ENCODE data around the gene RPS27L.

The RPS27L gene

DNA sequence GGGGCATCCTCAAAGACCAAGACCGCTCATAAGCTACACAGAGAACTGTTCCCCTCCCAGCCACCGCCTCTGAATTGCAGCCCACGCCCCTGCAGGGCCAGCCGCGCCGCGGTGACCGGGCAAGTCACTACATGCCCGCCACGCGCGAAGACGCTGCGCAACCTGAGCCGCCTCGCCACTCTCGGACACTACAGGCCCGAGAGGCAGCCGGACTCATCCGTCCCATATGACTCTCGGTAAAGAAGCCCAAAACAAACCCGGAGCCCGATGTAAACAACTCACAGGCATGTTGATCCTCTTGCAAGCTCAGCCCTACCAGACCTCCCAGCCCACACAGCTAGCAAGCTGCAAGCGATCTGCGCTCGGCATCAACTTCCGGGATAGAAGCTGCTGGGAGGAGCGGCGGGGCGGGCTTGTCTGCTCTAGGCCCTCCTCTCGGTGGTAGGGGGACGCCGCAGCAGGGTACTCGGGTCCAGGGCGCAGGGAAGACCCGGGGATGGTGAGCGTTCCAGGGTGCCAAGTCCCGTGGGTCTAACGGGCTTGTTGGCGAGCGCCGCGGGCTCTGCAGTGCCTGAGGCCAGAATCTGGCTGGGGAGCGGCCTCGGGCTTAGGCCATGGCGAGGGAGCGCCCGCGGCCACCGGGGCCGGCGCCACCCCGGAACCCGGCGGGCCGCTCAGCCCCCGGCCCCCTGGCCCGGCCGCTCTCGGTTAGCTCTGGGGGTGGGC is at the start of gene RPS27L:
TSS of gene RPS27L (minus strand) at position 360 of the 726 bp plus-strand sequence. CDS start at position 288, 72 bp downstream.
- DNase-seq (ENCODE audit: low spot score): peak; percentile 92

DNA sequence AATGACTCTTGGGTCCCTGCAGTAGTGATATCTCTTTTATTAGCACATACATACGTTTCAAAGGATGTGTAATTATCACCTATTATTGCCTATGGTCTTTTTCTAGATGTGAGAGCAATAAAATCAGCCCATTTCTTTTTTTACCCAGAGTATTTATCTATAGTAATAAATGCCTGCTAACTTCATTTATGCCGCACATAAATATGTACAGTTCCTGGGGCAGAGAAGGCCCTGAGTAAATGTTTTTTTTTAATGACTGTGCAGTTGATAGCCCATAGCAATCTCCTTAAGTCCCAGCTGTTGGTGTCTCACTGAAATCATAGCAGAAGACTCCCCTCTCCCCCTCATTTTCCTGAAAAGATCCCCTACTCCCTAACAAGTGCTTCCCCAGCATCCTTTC is 48.8 kb upstream of the RPS27L start:
- no peak for DNase-seq (ENCODE audit: low spot score)

DNA sequence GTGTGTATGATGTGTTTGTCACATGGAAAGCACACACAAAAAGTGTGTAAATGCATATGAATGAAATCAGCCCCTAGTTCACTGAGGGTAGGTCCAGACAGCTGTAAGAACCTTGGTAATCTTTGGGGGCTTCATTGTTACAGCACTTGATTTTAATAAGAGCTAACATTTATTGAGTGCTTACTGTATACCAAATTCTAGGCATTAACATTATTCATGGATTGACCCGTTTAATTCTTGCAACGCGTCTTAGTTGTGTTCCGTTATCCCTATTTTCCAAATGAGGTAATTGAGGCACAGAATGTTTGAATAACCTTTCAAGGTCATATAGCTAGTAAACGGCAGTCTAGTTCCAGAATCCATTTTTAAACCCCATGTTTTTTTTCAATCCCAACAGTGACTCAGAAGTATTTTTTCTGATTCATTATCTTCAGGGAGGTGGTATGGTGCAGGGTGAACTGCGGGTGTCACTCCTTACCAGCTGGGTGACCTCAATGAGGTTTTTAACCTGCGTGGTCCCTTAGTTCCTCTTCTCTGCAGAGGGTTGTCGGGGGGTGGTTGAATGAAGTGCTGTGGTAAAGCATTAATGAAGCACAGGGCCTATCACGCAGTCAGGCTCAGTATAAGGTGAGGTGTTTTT is 46.3 kb upstream of the RPS27L start:
- DNase-seq (ENCODE audit: low spot score): no peak

DNA sequence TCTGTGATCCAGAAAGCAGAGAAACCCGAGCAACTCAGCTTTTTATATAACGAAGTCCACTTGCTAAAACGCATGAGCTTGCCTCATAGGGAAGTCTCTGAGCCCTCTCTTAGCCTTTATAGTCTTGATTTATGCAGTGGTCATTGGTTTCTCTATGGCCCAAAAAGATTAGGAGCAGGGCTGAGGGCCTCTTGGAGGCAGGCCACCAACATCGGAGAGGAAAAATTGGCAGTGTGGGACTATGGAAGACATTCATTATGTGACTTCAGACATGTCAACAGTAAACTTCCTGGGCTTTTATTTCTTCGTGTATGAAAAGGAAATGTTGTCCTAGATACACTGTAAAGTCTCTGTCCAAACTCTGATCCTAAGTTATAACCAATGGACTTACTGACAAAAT is 45.6 kb upstream of the RPS27L start:
- DNase-seq (ENCODE audit: low spot score): no peak

DNA sequence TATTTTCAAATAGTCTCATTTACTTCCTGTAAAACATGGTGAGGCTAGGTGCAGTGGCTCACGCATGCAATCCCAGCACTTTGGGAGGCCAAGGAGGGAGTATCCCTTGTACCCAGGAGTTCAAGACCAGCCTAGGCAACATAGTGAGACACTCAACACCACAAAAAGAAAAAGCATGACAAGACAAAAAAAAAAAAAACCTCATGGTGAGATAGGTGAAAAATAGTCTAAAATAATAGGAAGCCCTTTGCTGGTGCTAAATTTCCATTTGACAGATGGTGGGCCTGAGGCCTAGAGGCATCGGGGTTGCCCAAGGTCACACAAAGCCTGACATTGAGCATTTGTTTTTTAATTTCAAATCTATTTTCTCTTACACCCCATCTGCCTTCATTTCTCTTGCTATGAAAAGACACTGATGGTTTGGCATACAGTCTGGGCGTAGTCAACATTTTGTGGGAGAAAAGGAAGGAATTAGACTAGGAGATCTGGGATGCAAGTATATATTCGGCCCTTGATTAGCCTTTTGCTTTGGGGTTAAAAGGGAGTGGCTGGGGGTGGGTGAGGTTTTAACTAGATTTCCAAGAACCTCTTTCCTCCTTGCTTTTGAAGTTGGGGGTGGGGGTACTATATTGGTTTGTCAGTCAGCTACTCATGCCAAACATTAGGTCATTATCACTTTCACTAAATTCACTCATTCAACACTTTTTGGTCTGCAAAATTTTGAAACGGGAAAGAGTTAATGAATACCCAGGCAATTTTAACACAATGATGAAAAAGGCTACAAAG is 43.4 kb upstream of the RPS27L start:
- no peak for DNase-seq (ENCODE audit: low spot score)

DNA sequence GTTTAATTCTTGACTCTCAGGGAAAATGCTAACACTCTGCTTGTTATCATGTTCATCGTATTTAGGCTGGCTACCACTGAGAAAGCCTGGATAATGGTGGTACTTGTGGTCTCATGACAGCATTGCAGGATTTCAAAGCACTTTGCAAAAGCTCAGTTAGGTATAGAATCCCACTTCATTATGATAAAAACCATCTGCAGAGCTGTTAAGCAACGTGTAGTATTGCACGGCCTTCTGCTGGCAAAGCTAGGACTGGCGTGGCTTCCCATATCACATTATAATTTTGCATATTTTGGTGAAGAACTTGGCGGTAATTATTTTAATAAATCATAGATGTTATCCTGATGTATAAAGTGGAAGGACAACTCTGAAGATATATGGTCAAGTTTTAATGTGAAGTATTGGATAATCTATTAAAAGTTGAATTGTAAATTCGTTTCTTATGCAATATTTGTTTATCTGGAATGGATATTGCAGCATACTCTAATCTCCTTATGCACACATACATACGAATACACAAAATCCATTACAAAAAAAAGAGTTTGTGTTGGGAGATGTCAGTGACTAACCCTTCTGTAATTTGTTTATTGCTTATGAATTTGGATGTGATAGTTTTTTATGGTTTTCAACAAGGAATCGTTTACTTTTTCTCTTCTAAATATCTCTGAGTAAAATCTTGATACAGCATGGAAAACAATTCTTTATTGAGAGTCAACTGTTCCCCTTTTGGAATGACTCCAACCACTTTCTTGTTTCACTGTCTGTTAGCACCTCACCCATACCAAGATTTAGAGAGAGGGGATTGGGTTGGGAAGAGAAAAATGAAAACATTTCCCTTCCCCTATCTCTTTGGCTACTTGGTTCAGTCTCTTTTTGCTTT is 41.3 kb upstream of the RPS27L start:
- no peak for DNase-seq (ENCODE audit: low spot score)

DNA sequence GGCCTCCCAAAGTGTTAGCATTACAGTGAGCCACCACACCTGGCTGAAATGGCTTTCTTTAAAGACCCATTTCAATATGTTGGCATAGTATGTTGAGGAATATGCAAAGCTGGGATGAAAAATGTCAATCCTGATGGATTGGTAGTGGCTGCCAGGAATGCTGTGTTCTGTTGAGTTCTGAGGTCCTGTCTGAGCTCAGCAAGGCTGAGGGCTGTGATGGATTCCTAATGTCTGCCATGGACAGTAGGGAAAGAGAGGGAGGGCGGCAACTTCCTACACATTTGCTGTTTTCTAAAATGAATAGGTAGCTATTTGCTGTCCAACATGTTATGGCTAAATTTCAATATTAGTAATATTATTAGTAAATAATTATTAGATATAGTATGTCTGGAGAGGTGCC is 40.3 kb upstream of the RPS27L start:
- no peak for DNase-seq (ENCODE audit: low spot score)

DNA sequence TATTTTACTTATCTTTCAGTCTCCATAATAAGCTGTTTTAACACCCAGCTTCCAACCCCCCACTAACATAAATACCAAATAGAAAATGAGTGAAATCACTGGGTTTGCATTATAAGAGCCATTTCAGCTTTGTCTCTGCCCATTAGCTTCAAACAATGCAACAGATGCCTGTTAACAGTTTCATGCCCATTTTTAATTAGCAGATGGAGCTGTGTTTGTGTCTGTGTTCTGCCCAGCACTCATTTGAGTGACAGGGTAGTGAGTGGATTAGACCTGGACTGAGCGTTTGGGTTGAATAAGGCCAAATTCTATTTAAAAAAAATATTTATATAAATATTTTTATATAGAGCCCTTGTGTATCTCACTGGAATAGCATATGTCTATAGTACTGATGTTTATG is 39.6 kb upstream of the RPS27L start:
- no peak for DNase-seq (ENCODE audit: low spot score)

DNA sequence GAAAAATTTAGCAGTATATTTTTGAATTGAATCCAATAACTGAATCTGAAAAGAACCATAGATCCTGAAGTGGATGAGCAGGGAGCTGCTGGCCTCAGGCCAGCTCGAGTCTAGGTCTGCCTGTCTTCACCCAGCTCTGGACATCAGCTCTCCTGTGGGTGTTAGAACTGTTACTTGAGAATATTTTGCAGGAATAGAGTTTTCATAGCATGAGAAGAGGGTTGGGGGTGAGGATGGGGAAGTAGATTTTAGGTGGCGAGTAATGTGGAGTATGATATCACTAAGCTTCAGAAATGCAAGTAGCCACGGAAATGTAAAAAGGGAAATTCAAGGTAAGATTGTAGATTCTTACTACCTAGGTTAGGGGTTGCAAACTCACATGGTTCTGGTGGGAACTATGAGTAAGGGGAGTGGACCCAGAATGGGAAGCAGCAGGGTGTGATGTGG is 38.3 kb upstream of the RPS27L start:
- no peak for DNase-seq (ENCODE audit: low spot score)

DNA sequence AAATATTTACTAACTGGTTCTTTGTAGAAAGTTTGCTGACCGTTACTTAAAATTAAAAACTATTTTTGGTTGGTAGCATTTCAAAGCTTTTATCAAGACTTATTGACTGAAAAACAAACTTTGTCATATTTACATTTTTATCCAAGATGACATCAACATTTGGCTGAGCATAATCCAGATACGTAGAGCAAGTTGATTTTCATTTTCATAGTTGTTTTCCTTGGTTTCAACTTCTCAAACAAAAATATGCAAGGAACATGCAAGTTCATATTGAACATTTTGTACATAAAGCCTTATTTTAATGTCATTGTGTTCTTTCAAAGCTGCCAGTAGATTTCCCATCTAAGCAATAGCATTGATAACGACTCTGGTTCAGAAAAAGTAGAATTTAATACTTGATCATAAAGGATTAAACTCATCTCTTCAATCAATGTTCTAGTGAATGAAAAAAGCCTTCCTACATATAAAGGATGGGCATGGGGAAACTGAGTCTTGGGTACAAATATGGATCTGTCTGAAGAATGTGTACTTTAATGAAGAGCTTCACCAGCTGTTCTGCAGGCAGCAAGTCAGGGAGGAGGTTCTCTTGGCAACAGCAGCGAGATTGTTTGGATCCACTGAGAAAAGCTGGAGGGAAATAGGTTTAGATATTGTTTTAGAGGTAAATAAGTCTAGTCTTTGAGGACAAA is 37.7 kb upstream of the RPS27L start:
- no peak for DNase-seq (ENCODE audit: low spot score)

DNA sequence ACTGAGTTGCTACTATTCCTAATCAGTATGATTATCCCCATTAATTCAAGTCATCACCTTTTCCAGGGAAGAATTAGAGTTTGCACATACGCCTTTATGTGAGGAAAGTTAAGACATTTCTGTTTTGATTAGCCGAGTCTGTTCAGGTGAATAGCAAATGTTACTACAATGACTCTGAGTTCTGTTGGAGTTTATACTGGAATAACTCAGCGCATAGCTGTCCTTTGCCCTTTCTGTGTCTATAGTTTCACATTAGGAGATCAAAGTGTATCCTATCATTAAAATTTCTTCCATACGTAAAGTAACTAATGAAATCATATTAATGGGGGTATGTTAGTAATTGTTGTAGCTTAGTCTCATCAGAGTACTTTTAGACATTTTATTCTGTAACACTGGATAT is 37.0 kb upstream of the RPS27L start:
- DNase-seq (ENCODE audit: low spot score): no peak

DNA sequence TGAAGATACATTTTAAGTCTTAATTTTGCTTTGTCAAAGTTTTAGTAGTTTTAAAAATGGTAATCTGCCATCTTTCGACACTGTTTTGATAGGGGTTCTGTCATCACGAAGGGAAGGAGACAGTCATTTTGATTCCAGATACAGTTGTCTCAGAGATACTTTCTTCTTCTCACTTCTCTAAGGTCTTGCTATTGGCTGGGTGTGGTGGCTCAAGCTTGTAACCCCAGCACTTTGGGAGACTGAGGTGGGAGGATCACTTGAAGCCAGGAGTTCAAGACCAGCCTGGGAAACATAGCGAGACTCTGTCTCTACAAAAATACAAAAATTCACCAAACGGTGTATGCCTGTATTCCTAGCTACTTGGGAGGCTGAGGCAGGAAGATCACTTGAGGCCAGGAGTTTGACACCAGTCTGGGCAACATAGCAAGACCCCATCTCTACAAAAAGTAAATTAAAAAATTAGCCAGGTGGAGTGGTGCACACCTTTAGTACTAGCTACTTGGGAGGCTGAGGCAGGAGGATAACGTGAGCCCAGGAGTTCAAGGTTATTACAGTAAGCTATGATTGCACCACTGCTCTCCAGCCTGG is 35.4 kb upstream of the RPS27L start:
- DNase-seq (ENCODE audit: low spot score): no peak

DNA sequence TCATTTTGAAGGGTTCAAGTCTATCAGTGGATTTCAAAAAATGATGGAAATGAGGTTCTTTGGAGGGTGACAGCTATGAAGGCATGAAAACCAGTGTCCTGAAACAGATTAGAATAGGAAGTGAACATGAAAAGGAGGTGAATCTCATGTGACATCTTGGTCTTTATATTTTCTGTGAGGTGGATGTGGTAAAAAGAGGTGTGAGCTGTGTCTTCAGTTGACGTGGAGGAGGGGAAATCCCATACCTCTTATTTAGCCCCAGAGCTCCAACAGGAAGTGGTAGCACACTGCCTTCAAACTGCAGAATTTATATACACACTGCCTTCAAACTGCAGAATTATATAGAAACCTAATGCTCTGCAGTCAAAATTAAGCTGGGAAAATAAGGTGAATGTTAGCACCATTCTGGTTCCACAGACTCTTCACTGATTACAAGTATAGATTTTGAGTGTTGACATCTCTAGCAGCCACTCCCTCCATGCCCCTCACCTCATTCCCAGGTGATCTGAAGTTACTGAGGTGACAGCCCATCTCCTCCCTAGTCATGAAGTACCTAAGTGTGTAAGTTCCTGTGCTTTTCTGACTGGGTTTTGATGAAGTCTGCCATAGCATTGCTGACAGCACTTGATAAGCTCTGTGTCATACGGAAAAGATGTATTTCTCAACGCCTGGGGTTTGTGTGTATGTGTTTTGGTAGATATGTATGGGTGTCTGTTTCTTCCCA is 34.8 kb upstream of the RPS27L start:
- no peak for DNase-seq (ENCODE audit: low spot score)

DNA sequence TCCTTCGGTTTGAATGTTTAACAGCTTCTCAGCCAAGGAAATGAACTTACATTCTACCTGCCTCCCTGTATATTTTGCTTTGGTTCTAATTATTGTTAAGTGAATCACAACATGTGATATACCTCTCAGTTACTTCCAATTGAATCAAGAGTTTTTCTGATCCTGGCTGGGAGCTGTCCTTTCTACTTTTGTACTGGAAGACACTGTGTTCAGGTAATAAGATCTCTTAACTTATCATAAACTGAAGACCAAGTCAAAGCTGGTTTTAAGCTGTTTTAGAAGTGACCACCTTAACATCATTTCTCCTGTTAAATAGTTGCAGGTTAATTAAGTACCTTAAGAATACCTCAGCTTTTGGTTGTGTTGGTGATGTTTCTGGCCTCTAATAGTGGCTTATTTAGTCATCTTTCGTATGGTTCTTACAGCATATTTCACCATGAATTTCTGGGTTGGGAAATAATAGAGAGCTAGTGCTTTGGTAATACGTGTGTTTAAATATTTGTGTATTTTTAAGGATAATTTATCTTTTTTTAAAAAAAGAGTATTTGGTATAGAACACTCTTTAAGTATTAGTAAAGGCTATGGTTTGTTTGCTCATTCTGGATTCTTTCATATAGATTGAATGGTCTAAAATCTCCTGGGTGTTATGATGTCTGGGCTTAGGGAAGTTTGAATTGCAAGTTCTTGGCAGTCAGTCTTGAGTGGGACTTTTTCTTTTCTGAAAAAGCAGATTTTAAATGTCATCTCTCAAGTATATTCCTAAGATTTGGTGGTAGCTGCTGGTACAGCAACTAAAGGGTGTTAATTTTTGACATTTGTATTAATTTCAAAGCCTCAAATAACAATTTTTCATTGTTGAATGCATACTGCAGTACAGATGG is 33.7 kb upstream of the RPS27L start:
- no peak for DNase-seq (ENCODE audit: low spot score)

DNA sequence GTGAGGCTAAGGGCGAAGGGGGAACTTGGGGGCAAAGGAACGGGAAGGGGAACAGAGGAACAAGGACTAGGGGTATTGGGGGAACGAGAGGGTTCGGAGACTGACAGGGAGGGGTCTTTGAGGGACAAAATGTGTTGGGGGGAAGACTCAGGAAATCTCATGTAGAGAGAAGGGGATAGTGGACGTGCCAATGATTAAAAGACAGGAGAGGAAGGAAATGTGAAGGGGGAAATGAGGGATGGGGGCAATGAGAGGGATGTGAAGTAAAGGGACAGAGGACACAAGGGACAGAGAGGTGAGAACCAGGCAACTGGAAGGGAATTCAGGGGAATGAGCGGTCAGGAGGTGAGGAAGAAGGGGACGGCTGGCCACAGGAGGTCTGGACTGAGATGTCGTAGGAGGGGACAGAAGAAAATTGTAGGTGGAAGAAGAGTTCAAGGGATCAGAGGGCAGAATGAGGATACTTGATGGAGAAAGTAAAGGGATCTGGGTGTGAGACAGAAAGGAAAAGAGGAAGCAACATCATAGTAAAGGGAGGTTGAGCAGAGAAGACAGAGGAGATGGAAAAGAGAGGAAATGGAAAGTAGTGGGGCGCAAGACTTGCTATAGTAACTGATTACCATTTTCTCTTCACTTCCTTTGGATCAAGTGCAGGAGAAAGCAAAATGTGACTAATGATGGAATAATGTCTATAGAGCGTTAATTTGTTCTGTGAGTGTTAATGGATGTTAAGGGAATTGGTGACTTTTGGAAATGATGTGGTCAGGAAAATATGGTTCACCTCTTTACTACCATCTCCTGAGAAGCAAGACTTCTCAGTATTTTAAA is 32.9 kb upstream of the RPS27L start:
- DNase-seq (ENCODE audit: low spot score): no peak

DNA sequence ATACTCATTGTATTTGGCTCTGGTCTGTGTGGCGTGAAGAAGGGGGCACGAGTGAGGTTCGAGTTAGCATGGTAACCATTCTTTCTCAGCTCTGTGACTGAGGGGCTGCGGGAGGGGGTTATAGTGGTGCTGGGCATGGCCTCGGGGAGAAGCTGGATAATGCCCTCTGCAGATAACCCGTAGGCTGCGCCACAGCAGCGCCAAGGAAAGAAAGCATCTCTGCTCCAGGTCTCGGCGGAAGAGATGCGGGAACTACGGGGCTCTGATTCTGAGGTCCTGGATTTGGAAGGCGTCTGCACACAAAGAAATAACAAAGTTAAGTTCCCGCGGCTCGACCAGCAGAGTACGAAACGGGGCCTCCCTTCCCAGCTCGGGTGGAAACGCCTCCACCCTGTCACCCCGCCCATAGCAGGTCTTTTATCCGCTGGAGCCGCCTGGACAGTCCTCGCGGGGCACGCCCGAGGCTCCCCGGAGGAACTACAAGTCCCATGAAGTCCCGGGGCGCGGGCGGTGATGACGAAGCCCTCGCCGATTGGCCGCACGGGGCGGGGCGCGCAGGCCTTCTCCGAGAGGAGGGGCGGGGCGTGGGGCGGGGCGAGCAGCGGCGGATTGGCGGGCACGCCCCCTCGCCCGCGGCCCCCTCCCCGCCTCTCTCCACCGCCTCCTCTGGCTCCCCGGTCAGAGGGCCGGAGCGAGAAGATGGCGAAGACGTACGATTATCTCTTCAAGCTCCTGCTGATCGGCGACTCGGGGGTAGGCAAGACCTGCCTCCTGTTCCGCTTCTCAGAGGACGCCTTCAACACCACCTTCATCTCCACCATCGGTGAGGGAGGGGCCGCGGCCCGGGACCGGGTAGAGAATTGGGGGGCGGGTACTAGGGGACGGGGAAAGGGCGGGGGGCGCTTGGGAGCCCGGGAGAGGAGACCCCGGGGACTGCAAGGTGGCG is 31.9 kb upstream of the RPS27L start, which contains the start of gene RAB8B:
TSS of gene RAB8B (plus strand) at position 681 of the 946 bp plus-strand sequence. CDS start at position 700, 19 bp downstream.
- peak; percentile 95 for DNase-seq (ENCODE audit: low spot score)
